Fibroblast of skin of back (primary cell): ENCODE measurements around the gene CRYGN. TPM values are rescaled to one million over a fixed set of nuclear protein-coding genes. Genes with fewer than 3 reads are reported as not detected.

Source experiments
- DNase-seq: peaks from one replicate; pipeline ENCODE4 v3.0.0-alpha.2; 2013
- polyA plus RNA-seq, 2 experiments: library from polyadenylated mRNA; unstranded; fragments of 120-200 nt; gene quantifications; one replicate each; pipeline ENCODE4 v1.2.1, GENCODE V29; 2013; ENCODE audit not compliant: insufficient read length in 2 of 2

Gene CRYGN
- polyA plus RNA-seq (2013, experiment 1 of 2; ENCODE audit: insufficient read length) = not detected
- not detected for polyA plus RNA-seq (2013, experiment 2 of 2; ENCODE audit: insufficient read length)

DNA sequence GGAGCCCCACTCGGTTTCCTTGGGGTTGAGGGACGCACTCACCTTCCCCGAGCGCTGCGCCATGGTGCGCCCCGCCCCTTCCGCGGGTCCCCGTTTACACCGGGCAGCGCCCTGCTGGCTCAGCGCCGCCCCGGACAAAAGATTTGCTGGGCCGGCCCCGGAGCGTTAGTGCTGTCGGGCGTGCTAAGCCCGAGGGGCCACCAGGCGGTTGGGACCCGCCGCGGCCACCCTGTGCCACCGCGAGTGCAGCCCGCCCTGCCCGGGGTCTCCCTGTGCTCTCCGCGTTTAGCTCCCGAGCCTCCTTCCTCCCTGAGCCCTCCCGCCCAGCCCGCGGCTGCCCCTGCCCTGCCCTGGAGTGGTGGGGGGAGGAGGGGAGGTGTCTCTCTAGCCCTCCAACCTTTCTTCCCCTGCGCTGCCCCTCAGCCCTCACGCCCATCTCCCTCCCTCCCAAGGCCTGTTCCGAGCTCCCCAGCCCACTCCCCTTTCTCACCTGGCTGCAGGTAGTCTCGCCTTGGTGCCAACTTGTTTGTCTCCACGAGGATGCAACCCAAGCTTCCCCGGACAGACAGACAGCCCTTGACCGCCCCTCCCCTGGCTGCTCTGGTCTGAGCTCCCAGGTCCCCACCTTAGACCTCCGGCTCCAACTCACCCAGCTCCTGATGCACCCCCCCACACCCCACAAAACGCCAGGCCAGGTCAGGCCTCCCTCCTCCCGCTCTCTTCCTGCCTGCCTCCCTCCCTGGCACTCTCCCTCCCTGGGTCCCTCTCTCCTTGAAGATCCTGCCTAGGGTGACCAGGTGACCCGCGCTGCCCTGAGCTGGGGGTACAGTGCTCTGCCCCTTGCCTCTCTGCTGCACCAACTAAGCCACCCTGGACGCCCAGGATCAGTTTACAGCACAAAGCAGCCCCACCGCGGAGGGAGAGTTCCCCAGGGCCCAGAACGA is at the start of gene CRYGN:
Gene CRYGN (minus strand): TSS at position 287 of the 944 bp plus-strand sequence. CDS start 224 bp downstream, at position 63.
- no peak for DNase-seq

DNA sequence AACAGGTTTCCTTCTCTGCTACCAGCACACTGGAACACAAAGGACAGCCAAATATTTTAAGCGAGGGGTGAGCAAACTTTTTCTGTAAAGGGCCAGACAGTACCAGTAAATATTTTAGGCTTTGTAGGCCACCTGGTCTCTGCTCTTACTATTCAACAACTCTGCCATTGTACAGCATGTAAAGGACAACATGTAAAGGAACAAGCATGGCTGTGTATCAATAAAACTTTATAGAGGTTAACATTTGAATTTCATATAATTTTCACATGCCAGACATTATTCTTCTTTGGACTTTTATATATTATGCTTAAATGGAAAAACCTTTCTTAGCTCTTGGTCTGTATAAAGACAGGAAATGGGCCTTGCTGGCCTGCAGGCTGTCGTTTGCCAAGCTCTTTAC is 49.6 kb upstream of the CRYGN start:
- no peak for DNase-seq

- DNase-seq = peak; percentile 21
Measured at GRCh38 chr7:151488096-151488495, 48.2 kb upstream of the CRYGN start.

- DNase-seq = no peak
Measured at GRCh38 chr7:151487228-151487627, 47.3 kb upstream of the CRYGN start.

GRCh38 chr7:151486074-151486473 is 46.1 kb upstream of the CRYGN start:
- no peak for DNase-seq

- DNase-seq = peak; percentile 75
Measured at GRCh38 chr7:151484971-151485707, 45.2 kb upstream of the CRYGN start.

GRCh38 chr7:151483711-151483983 is 43.7 kb upstream of the CRYGN start:
- no peak for DNase-seq

- no peak for DNase-seq
Measured at GRCh38 chr7:151482883-151483710, 43.2 kb upstream of the CRYGN start.

DNA sequence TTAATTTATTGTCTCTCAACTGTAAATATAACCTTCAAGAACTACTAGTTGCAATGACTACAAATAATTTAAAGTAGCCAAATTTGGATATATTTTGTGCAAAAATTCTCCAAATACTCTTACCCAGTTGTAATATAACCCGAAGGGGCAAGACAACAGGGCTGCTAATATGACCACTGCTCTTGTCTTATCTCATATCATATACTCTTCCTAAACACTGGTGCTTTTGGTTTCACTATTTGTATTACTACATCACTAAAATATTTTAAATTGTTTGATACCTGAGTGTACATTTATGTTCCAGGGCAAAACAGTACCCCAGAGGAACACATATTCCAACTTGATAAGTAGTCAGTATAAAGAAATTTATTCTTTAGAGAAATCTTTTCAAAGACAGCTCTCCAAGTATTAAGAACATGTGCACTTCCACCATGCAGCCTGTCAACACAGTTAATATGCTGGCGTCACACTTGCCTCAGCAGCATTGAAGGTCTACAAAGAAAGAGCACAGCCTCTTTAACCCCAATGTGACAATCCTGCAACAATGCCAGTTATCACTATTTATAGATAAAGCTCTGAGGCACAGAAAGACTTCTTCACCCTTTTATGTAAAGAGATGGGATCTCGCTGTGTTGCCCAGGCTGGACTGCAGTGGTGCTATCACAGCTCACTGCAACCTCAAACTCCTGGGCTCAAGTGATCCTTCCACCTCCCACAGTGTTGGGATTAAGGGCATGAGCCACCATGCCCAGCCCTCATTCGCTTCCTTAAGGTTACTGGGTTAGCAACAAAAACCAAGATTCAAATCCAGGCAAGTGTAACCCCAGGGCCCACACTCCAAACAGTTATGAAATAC is 41.9 kb upstream of the CRYGN start:
- no peak for DNase-seq

DNA sequence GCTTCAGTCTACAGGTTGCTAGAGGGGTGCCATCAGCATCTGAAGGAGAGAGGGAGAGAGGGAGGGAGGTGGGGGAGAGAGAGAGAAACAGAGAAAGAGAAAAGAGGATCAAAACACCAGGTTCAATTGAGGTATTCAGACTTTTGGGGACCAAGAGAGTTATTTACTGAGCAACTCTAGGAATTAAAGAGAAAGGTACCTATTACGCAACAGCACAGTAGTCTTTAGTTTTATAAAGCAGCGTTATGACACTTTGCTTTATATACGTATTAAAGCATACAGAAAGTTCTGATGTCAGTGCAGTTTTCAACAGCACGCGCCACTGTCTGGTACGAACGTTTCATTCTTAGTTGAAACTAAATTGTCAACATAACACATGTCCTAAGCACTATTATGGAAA is 37.9 kb upstream of the CRYGN start:
- DNase-seq = no peak

DNA sequence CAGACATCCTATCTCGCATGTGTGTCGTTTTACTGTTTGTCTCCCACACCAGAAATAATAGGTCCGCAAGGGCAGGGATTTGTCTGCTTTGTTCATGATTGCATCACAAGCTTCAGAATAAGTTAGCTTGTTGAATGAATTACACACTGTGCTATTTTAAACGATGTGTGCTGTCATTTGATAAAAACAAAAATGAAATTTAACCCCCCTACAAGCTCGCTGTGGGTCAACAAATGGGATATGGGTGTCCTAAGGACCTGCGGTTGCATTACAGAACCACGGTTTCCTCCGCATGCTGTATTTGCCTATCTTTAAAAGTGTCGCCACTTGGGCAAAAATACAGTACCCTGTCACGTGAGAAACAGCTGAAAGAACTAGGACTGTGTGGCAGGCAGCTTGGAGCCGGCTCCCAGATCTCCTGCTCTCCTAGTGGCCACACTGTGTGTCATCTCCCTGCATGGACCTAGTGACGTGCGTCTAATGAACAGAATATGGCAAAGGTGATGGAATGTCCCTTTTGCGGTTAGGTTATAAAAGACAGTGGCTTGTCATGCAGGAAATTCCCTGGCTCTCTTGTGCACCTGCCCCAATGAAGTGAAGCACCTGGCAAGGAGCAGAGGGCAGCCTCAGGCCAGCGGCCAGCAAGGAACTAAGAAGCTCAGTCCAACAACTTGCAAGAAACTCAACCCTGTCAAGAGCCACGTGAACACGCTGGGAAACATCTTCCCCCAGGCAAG is 32.9 kb upstream of the CRYGN start:
- DNase-seq = no peak

- no peak for DNase-seq
Measured at GRCh38 chr7:151470711-151471110, 30.8 kb upstream of the CRYGN start.

GRCh38 chr7:151469281-151469680 is 29.3 kb upstream of the CRYGN start:
- no peak for DNase-seq

DNA sequence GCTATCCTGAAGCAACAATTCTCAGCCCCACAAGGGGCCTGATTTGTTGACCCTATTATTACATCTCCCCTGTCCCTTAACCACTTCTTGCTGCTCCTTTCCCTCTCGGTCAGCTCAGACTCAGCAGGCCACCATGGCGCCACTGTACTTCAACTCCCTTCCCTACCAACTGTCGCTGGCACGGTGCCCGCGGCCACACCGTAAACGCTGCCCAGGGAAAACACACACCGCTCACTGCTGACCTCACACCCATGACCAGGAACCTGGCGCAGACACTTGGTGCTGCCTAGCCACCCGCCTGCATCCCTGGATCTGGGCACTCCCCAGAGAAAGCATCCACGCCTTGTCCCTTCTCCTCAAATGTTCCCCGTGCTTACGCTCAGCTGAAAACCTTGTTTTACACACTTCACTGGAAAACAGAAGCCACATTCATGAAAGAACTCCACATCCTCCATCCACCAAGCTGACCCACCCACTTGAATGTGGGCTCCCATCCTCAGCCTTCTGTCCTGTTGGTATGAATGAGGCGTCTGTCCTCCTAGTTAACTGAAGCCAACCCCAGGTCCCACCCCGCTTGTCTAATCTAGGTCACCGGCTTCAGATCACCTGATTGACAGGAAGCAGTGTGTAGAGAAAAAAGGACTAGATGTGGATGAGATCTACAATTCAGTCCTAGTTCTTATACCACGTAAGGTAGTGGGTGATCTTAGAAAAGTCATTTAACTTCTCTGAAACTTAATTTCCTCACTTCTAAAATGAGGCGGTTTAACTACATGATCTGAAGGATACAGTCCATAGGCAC is 28.5 kb upstream of the CRYGN start:
- DNase-seq = no peak

GRCh38 chr7:151465169-151465568 is 25.2 kb upstream of the CRYGN start:
- DNase-seq = no peak

- no peak for DNase-seq
Measured at GRCh38 chr7:151462306-151462779, 22.4 kb upstream of the CRYGN start.

- DNase-seq = no peak
Measured at GRCh38 chr7:151461942-151462230, 21.9 kb upstream of the CRYGN start.

DNA sequence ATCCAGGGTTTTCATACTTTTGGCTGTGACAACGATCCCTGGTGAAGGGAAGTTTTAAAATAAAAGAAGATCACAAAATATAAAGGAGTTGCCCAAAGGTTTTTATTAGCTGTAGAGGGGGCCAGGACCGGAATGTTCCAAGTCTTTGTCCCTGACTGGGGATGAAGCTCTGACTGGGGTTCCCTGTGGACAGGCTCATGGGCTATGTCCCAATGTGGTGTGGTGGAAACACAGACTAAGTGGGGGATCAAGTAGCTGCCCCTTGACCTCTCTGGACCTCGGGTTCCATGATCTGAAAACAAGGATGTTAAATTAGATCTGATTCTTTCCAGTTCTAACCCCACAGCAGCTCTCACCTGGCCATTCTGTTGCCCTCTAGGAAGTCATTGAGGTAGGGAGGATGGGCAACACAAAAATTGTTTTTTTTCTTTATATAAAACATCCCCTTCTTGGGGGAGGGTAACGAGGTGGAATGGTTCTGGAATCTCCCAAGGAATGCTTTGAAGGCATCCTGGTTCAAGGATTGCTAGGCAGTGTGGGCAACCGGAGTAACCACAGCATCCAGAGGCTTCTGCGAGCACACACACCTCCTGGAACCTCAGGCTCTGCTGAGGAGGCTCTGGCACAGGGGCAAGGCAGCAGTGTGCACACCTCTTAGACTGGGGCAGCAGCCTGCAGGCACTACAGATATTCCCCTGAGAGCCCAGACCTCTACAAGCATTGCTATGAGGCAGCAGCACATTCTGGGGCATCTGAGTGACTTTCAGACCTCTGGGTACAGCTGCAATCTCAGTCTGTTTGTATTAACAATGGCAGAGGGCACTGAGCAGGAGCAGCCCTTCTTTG is 21.4 kb upstream of the CRYGN start:
- DNase-seq = no peak

DNA sequence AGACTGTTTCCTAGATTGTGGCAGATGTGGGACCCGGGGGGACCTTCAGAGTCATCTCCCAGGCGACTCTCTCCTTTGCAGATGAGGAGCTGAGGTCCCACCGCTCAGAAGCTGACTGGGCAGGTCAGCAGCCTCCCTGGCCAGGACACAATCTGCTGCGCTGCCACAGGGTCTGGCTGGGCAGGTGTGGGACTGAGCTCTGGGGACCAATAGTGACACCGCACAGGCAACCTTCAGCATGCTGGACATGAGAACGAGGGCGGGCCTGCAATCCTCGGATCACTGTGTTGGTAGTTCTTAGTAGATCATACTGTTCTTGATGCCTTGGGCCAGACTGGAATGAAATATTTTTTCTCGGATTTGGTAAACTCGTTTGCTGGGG is 20.5 kb upstream of the CRYGN start:
- no peak for DNase-seq
